ENCODE data around the gene PRKAA2.
A peak's percentile ranks its signal among the peaks of the same experiment; 100 is the strongest.

PRKAA2 gene

DNA sequence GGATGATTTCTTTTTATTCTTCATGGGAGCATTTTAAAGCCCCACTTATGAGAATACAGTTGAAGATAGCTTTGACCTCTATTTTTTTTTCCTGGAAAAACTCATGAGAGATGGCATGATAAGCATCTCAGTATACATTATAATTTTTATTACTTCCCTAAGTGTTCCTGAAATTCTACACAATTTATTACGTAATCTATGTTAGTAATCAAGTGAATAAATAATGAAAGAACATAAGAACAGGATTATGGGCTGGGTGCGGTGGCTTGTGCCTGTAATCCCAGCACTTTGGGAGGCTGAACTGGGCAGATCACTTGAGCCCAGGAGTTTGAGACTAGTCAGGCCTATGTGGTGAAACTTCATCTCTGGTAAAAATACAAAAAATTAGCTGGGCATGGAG is 13.2 kb upstream of the PRKAA2 start:
- Histone ChIP-seq H3K9me3 (ENCODE audit: control insufficient read depth, low read length) (no peaks in the 10 kb centered on the region), H3K4me3 (ENCODE audit: extremely low read depth, insufficient read depth, low read length, poor library complexity, severe bottlenecking) (no peak overlapping the region), H3K4me1 (ENCODE audit: control insufficient read depth, insufficient read depth, low read length, poor library complexity, severe bottlenecking) (no peaks in the 10 kb centered on the region), H3K36me3 (ENCODE audit: control insufficient read depth, insufficient read depth, low read length) (no peaks in the 10 kb centered on the region), H3K27ac (ENCODE audit: low read depth, low read length, severe bottlenecking) (no peak overlapping the region)
- WGBS, 2 experiments (ENCODE audit: insufficient coverage in 2 of 2) = 82 to 100% methylated on average over 1 of the region's 2 CpGs

DNA sequence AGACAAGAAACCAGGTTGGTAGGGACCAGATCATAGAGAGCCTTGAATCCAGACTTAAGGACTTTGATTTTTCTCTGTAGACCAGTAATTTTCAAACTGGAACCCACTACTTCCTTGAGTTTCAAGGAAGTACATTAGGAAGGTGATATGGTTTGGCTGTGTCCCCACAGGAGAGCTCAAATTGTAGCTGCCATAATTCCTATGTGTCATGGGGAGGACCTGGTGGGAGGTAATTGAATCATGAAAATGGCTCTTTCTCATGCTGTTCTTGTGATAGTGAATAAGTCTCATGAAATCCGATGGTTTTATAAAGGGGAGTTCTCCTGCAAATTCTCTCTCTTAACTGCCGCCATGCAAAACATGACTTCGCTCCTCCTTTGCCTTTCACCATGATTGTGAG is 10.1 kb upstream of the PRKAA2 start:
- WGBS, 2 experiments (ENCODE audit: insufficient coverage in 2 of 2) = 92 to 97% methylated on average over 3 of the region's 3 CpGs
- H3K36me3 ChIP-seq (ENCODE audit: control insufficient read depth, insufficient read depth, low read length) = no peaks in the 10 kb centered on the region
- no peak overlapping the region for H3K4me3 ChIP-seq (ENCODE audit: extremely low read depth, insufficient read depth, low read length, poor library complexity, severe bottlenecking)
- no peaks in the 10 kb centered on the region for H3K9me3 ChIP-seq (ENCODE audit: control insufficient read depth, low read length)
- no peak overlapping the region for H3K27ac ChIP-seq (ENCODE audit: low read depth, low read length, severe bottlenecking)
- no peaks in the 10 kb centered on the region for H3K4me1 ChIP-seq (ENCODE audit: control insufficient read depth, insufficient read depth, low read length, poor library complexity, severe bottlenecking)

DNA sequence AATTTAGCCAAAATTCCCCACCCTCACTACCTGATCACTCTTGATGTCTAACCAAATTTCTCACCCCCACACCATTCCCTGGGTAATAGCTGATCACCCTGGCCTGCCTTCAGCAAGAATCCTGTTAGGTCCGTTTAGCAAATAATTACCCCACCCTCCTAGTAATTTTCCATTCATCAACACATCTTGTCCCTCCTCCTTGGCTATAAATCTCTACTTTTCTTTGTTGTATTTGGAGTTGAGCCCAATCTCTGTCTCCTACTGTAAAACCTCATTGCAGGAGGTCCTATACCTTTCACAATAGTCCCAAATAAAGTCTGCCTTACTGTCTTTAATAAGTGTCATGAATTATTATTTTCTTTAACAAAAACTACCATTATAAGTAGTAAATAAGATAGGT is 6.9 kb upstream of the PRKAA2 start:
- no peak overlapping the region for H3K4me3 ChIP-seq (ENCODE audit: extremely low read depth, insufficient read depth, low read length, poor library complexity, severe bottlenecking)
- H3K4me1 ChIP-seq (ENCODE audit: control insufficient read depth, insufficient read depth, low read length, poor library complexity, severe bottlenecking) = no peaks in the 10 kb centered on the region
- no peaks in the 10 kb centered on the region for H3K9me3 ChIP-seq (ENCODE audit: control insufficient read depth, low read length)
- no peaks in the 10 kb centered on the region for H3K36me3 ChIP-seq (ENCODE audit: control insufficient read depth, insufficient read depth, low read length)
- no peak overlapping the region for H3K27ac ChIP-seq (ENCODE audit: low read depth, low read length, severe bottlenecking)
- 100% methylated on average over 1 of the region's 1 CpG; no CpG with 5 or more reads in 1 of the 2 experiments for WGBS, 2 experiments (ENCODE audit: insufficient coverage in 2 of 2)

DNA sequence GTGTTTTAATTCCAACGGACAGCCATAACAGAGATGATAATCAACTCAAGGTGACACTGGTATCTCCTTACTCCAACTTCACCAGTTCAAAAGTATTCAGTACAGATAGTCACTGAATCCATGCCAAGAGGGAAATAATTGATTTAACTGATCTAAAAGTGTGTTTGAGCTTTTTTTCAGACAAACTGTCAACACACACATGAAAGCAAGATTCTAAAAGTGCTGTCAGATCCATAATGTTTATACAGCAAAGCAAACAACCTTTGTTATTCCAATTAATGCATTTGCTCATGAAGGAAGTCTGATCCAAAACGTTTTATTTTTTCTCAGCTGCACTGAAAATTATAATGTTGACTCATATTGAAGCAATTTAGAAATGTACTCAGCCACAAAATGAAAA is 5.9 kb upstream of the PRKAA2 start:
- Histone ChIP-seq H3K36me3 (ENCODE audit: control insufficient read depth, insufficient read depth, low read length) (no peaks in the 10 kb centered on the region), H3K27ac (ENCODE audit: low read depth, low read length, severe bottlenecking) (no peak overlapping the region), H3K9me3 (ENCODE audit: control insufficient read depth, low read length) (no peaks in the 10 kb centered on the region), H3K4me1 (ENCODE audit: control insufficient read depth, insufficient read depth, low read length, poor library complexity, severe bottlenecking) (peaks cover 3% of the 10 kb centered on the region), H3K4me3 (ENCODE audit: extremely low read depth, insufficient read depth, low read length, poor library complexity, severe bottlenecking) (no peak overlapping the region)
- no CpG with 5 or more reads among the region's 2 CpGs for WGBS, 2 experiments (ENCODE audit: insufficient coverage in 2 of 2)

DNA sequence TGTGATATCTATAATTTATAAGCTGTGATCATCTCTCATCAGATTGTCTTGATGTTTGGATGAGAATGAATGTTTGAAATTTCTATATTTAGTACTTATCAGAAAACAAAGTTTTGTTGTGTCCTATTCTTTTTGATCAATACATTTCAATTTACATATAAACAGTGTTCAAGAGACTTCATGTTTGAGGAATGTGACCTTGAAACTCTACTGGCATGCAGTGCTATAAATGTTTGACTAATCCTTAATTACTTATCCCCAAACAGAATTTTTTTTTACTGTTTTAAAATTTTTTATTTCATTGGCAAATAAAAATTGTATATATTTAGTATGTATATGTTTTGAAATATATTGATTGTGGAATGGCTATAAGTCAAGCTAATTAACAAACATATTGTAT is 1.5 kb upstream of the PRKAA2 start:
- peaks cover 3% of the 10 kb centered on the region for H3K4me1 ChIP-seq (ENCODE audit: control insufficient read depth, insufficient read depth, low read length, poor library complexity, severe bottlenecking)
- H3K27ac ChIP-seq (ENCODE audit: low read depth, low read length, severe bottlenecking) = no peak overlapping the region
- H3K9me3 ChIP-seq (ENCODE audit: control insufficient read depth, low read length) = no peaks in the 10 kb centered on the region
- no peaks in the 10 kb centered on the region for H3K36me3 ChIP-seq (ENCODE audit: control insufficient read depth, insufficient read depth, low read length)
- H3K4me3 ChIP-seq (ENCODE audit: extremely low read depth, insufficient read depth, low read length, poor library complexity, severe bottlenecking) = no peak overlapping the region

DNA sequence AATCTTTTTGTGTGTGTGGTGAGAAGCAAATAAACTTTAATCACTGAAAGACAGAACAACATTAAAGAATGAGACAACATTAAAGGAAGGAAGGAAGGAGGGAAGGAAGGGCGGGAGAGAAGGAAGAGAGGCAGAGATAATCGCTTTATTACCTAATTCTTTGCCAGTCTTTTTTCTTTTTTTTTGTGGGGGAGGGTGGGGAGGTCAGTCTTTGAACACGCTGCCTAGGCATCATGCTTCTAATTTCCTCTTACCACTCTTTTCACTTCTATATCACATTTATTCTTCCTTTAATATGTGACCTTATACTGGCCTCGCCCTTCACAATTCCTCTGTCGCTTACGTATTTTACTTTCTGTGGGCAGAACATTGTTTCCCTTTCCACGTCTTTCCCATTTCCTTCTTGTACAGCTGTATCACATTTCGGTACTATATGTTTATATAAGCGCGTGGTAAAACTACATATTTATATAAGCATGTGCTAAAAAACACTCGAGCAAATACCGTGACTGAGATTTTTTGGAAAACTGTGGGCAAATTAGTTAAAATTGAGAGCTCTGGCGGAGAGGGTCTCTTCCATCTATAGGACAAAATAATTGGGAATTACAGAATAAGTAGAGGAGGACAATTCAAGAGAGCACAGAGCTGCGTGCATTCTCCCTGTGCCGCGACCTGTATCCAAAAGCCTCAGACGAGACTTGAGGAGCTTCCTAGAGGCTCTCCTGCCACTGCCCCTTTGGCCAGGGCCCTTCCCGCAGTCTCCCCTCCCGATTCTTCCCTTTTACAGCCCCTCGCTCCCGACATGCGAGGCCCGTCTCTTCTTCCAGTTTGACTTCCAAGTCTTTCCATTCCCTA is 823 bp upstream of the PRKAA2 start:
- WGBS, 2 experiments (ENCODE audit: insufficient coverage in 2 of 2) = 19 to 29% methylated on average over 10 to 16 of the region's 23 CpGs

DNA sequence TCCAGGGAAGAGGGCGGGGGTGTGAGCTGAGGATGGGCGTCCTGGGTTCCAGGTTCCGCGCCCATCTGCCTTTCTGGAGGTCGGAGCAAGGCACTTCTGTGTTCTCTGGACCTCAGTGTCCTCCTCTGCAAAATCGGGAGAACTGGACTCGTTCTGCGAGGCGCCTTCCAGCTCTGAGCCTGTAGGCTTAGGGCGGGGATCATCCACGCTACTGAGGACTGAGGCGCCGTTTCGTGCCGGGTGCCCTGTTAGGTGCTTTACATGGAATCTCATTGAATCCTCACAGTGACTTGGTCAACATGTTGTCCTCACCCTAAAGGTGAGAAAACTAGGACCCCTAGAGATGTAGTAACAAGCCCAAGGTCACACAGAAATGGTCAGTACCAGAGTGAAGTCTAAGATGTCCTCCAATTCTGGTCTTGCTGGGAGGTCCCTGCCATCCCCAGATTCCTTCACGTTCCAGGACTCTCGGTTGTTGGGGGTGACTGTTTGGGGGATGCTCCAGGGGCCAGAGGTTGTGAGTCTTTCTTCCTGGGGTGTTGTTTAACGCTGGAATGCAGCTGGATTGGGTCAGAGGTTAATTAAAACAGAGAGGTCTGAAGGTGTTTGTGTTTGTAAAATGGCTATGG is 677 bp downstream of the PRKAA2 start:
- no peaks in the 10 kb centered on the region for H3K36me3 ChIP-seq (ENCODE audit: control insufficient read depth, insufficient read depth, low read length)
- WGBS, 2 experiments (ENCODE audit: insufficient coverage in 2 of 2) = 2 to 5% methylated on average over 13 to 16 of the region's 18 CpGs
- peaks cover 3% of the 10 kb centered on the region for H3K4me1 ChIP-seq (ENCODE audit: control insufficient read depth, insufficient read depth, low read length, poor library complexity, severe bottlenecking)
- H3K27ac ChIP-seq (ENCODE audit: low read depth, low read length, severe bottlenecking) = no peak overlapping the region
- H3K4me3 ChIP-seq (ENCODE audit: extremely low read depth, insufficient read depth, low read length, poor library complexity, severe bottlenecking) = peak overlapping the region; percentile 55
- no peaks in the 10 kb centered on the region for H3K9me3 ChIP-seq (ENCODE audit: control insufficient read depth, low read length)

More for the DNA sequence above, 823 bp upstream of the PRKAA2 start:
- Histone ChIP-seq H3K36me3 (ENCODE audit: control insufficient read depth, insufficient read depth, low read length) (no peaks in the 10 kb centered on the region), H3K4me3 (ENCODE audit: extremely low read depth, insufficient read depth, low read length, poor library complexity, severe bottlenecking) (peak overlapping the region; percentile 55), H3K9me3 (ENCODE audit: control insufficient read depth, low read length) (no peaks in the 10 kb centered on the region), H3K27ac (ENCODE audit: low read depth, low read length, severe bottlenecking) (no peak overlapping the region), H3K4me1 (ENCODE audit: control insufficient read depth, insufficient read depth, low read length, poor library complexity, severe bottlenecking) (peaks cover 3% of the 10 kb centered on the region)

DNA sequence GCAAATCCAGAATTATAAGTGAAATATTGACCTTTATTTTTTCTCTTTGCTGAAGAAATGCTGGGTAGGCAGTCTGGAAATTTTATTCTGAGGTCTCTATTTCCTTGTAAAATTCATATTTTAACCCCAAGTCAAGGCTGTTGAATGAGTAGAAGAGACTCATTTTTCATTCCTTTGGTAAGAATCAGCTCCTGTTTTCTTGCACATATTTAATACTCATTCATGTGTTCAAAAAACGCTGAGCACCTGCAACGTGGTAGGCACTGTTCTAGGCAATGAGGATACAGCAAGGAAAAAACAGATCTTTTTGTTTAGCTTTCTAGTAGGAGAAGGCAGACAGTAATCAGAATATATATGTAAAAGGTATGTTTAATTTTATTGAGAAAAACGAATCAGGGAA is 1.5 kb downstream of the PRKAA2 start:
- H3K27ac ChIP-seq (ENCODE audit: low read depth, low read length, severe bottlenecking) = no peak overlapping the region
- no peaks in the 10 kb centered on the region for H3K9me3 ChIP-seq (ENCODE audit: control insufficient read depth, low read length)
- WGBS, 2 experiments (ENCODE audit: insufficient coverage in 2 of 2) = 78 to 90% methylated on average over 3 of the region's 3 CpGs
- no peaks in the 10 kb centered on the region for H3K36me3 ChIP-seq (ENCODE audit: control insufficient read depth, insufficient read depth, low read length)
- no peak overlapping the region for H3K4me3 ChIP-seq (ENCODE audit: extremely low read depth, insufficient read depth, low read length, poor library complexity, severe bottlenecking)
- peaks cover 3% of the 10 kb centered on the region for H3K4me1 ChIP-seq (ENCODE audit: control insufficient read depth, insufficient read depth, low read length, poor library complexity, severe bottlenecking)

DNA sequence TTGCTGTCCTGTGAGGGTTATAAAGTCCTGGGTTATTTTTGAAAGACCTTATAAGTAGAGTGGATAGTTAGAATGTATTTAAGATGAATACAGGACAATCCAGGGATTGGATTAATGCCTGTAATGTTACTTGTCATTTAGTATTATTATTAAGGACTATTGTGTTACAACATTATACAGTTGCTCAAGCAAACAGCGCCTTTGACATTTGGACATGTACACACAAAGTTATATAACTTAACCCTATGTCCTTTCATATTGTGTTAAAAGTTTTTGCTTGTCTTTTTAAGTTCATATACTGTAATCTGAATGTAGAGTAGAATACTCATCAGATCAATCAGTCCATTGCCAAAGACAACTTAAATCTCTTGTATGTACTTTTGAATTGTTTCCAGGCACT is 2.0 kb downstream of the PRKAA2 start:
- Histone ChIP-seq H3K36me3 (ENCODE audit: control insufficient read depth, insufficient read depth, low read length) (no peaks in the 10 kb centered on the region), H3K27ac (ENCODE audit: low read depth, low read length, severe bottlenecking) (no peak overlapping the region), H3K4me1 (ENCODE audit: control insufficient read depth, insufficient read depth, low read length, poor library complexity, severe bottlenecking) (peaks cover 3% of the 10 kb centered on the region), H3K9me3 (ENCODE audit: control insufficient read depth, low read length) (no peaks in the 10 kb centered on the region), H3K4me3 (ENCODE audit: extremely low read depth, insufficient read depth, low read length, poor library complexity, severe bottlenecking) (no peak overlapping the region)
- WGBS, 2 experiments (ENCODE audit: insufficient coverage in 2 of 2) = no CpG with 5 or more reads among the region's 1 CpG

DNA sequence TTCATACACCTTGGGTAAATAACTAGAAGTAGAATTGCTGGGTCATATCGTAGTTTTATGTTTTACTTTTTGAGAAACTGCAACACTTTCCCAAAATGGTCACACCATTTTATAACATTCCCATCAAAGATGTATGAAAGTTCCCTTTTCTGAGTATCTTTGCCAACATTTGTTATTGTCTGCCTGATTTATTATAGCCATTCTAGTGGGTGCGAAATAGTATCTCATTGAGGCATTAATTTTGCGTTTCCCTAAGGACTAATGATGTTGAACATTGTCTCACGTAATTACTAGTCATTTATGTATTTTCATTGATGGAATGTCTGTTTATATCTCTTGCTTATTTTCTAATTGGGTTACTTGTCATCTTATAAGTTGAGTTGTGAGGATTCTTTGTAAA is 3.4 kb downstream of the PRKAA2 start:
- Histone ChIP-seq H3K27ac (ENCODE audit: low read depth, low read length, severe bottlenecking) (no peak overlapping the region), H3K4me3 (ENCODE audit: extremely low read depth, insufficient read depth, low read length, poor library complexity, severe bottlenecking) (no peak overlapping the region), H3K36me3 (ENCODE audit: control insufficient read depth, insufficient read depth, low read length) (no peaks in the 10 kb centered on the region), H3K4me1 (ENCODE audit: control insufficient read depth, insufficient read depth, low read length, poor library complexity, severe bottlenecking) (peaks cover 3% of the 10 kb centered on the region), H3K9me3 (ENCODE audit: control insufficient read depth, low read length) (no peaks in the 10 kb centered on the region)
- 63% methylated on average over 3 of the region's 4 CpGs; no CpG with 5 or more reads in 1 of the 2 experiments for WGBS, 2 experiments (ENCODE audit: insufficient coverage in 2 of 2)

All from mesodermal cell (in vitro differentiated cells).